SJSA1 (cell line): ENCODE results near the gene ABHD14A. TPM values are rescaled to one million over a fixed set of nuclear protein-coding genes. Genes with fewer than 3 reads are reported as not detected.
"Not testable (repeated sequence)": the region's sequence is repeated elsewhere in the genome, so short reads cannot be mapped to it uniquely, and the experiment has no call there.

Source experiments
- DNase-seq, 2 experiments: peaks; one replicate each; pipeline ENCODE4 v3.0.0-alpha.2; 2015 to 2020; ENCODE audit warnings: low spot score in 2 of 2, low read depth in 1 of 2
- H3K27ac ChIP-seq: fragments of 250-450 bp; sonication (Bioruptor Pico); 2 replicates; pipeline ENCODE4 v1.5.1; 2020; ENCODE audit warnings: mild to moderate bottlenecking, moderate library complexity
- H3K27me3 ChIP-seq: fragments of 250-450 bp; sonication (Bioruptor Pico); replicated peaks from 2 replicates; pipeline ENCODE4 v1.5.1; 2020; ENCODE audit warnings: mild to moderate bottlenecking, moderate library complexity
- H3K36me3 ChIP-seq: fragments of 250-450 bp; sonication (Bioruptor Pico); 2 replicates; pipeline ENCODE4 v1.5.1; 2020; ENCODE audit warnings: mild to moderate bottlenecking
- H3K4me1 ChIP-seq: fragments of 250-450 bp; sonication (Bioruptor Pico); replicated peaks from 2 replicates; pipeline ENCODE4 v1.6.1; 2021; ENCODE audit warnings: mild to moderate bottlenecking
- H3K4me3 ChIP-seq: fragments of 250-450 bp; sonication (Bioruptor Pico); 2 replicates; pipeline ENCODE4 v1.5.1; 2020; ENCODE audit warnings: mild to moderate bottlenecking
- H3K9me3 ChIP-seq: fragments of 250-450 bp; sonication (Bioruptor Pico); replicated peaks from 2 replicates; pipeline ENCODE4 v1.5.1; 2020; ENCODE audit warnings: mild to moderate bottlenecking
- total RNA-seq: library from RNA; depleted of rRNA; stranded (reverse); fragments of >200 nt; shearing (Covaris generic); gene quantifications from 2 replicates; pipeline ENCODE4 v1.2.3, GENCODE V29; 2014; rRNA removed

Gene ABHD14A
- total RNA-seq = 2.3 and 13.2 TPM in 2 replicates

GRCh38 chr3:51974963-51975851 is at the start of gene ABHD14A:
Gene ABHD14A (plus strand): TSS chr3:51975064. CDS start chr3:51975136, 72 bp downstream.
- Histone ChIP-seq H3K4me1 (peaks cover 25% of the 10 kb centered on the region), H3K9me3 (no peaks in the 10 kb centered on the region), H3K27me3 (no peaks in the 10 kb centered on the region), H3K27ac (no peak within 1 kb of the TSS), H3K4me3 (peak within 1 kb of the TSS; percentile 58), H3K36me3 (no peaks in the 10 kb centered on the region)
- DNase-seq = peak; percentile 58 to 69

- Histone ChIP-seq H3K4me3 (no peak overlapping the region), H3K4me1 (no peaks in the 10 kb centered on the region), H3K36me3 (no peaks in the 10 kb centered on the region; the same call in 1 of the 2 replicates), H3K27ac (no peak overlapping the region), H3K9me3 (no peaks in the 10 kb centered on the region), H3K27me3 (no peaks in the 10 kb centered on the region; the same call in 1 of the 2 replicates)
- DNase-seq = no peak
These were observed 47.5 kb upstream of the ABHD14A start for GRCh38 chr3:51927061-51927977.

GRCh38 chr3:51928438-51928837 is 46.4 kb upstream of the ABHD14A start:
- Histone ChIP-seq H3K36me3 (peaks cover 3% of the 10 kb centered on the region; the same call in 1 of the 2 replicates), H3K4me3 (no peak overlapping the region), H3K4me1 (no peaks in the 10 kb centered on the region), H3K9me3 (no peaks in the 10 kb centered on the region), H3K27me3 (no peaks in the 10 kb centered on the region; the same call in 1 of the 2 replicates), H3K27ac (no peak overlapping the region)
- no peak for DNase-seq

- DNase-seq, H3K4me3 ChIP-seq, H3K4me1 ChIP-seq, H3K27ac ChIP-seq, H3K36me3 ChIP-seq, H3K9me3 ChIP-seq, H3K27me3 ChIP-seq: not testable (repeated sequence)
These were observed 45.9 kb upstream of the ABHD14A start for GRCh38 chr3:51928981-51929380.

GRCh38 chr3:51929420-51930003 is 45.4 kb upstream of the ABHD14A start:
- no peaks in the 10 kb centered on the region for H3K9me3 ChIP-seq
- DNase-seq = no peak
- no peaks in the 10 kb centered on the region; the same call in 1 of the 2 replicates for H3K27me3 ChIP-seq
- H3K4me1 ChIP-seq = no peaks in the 10 kb centered on the region
- H3K36me3 ChIP-seq = peaks cover 13% of the 10 kb centered on the region
- H3K4me3 ChIP-seq = no peak overlapping the region
- no peak overlapping the region for H3K27ac ChIP-seq

- no peak overlapping the region for H3K4me3 ChIP-seq
- no peaks in the 10 kb centered on the region; the same call in 1 of the 2 replicates for H3K27me3 ChIP-seq
These were observed 44.4 kb upstream of the ABHD14A start for GRCh38 chr3:51930439-51930838.

GRCh38 chr3:51931756-51932155 is 43.1 kb upstream of the ABHD14A start:
- Histone ChIP-seq H3K9me3 (no peaks in the 10 kb centered on the region), H3K4me3 (no peak overlapping the region), H3K27me3 (no peaks in the 10 kb centered on the region), H3K36me3 (peaks cover 35% of the 10 kb centered on the region), H3K27ac (no peak overlapping the region), H3K4me1 (no peaks in the 10 kb centered on the region)
- no peak for DNase-seq

More at GRCh38 chr3:51930439-51930838, 44.4 kb upstream of the ABHD14A start:
- Histone ChIP-seq H3K9me3 (no peaks in the 10 kb centered on the region), H3K27ac (no peak overlapping the region), H3K4me1 (no peaks in the 10 kb centered on the region), H3K36me3 (peaks cover 22% of the 10 kb centered on the region)
- no peak for DNase-seq

GRCh38 chr3:51932471-51933370 is 42.1 kb upstream of the ABHD14A start:
- Histone ChIP-seq H3K36me3 (peaks cover 45% of the 10 kb centered on the region), H3K27ac (no peak overlapping the region), H3K9me3 (no peaks in the 10 kb centered on the region), H3K27me3 (no peaks in the 10 kb centered on the region), H3K4me1 (no peaks in the 10 kb centered on the region), H3K4me3 (no peak overlapping the region)
- DNase-seq = no peak

- no peak for DNase-seq
- Histone ChIP-seq H3K4me1 (no peaks in the 10 kb centered on the region), H3K36me3 (peaks cover 48% of the 10 kb centered on the region), H3K27ac (no peak overlapping the region), H3K27me3 (no peaks in the 10 kb centered on the region), H3K9me3 (no peaks in the 10 kb centered on the region), H3K4me3 (no peak overlapping the region)
These were observed 41.3 kb upstream of the ABHD14A start for GRCh38 chr3:51933471-51934138.

- Histone ChIP-seq H3K27me3 (no peaks in the 10 kb centered on the region), H3K27ac (no peak overlapping the region), H3K36me3 (peaks cover 54% of the 10 kb centered on the region), H3K9me3 (no peaks in the 10 kb centered on the region), H3K4me3 (no peak overlapping the region), H3K4me1 (no peaks in the 10 kb centered on the region)
- no peak for DNase-seq
These were observed 40.6 kb upstream of the ABHD14A start for GRCh38 chr3:51934139-51934850.

- Histone ChIP-seq H3K36me3 (peaks cover 54% of the 10 kb centered on the region), H3K4me1 (no peaks in the 10 kb centered on the region)
These were observed 39.6 kb upstream of the ABHD14A start for GRCh38 chr3:51934991-51935885.

More at GRCh38 chr3:51934991-51935885, 39.6 kb upstream of the ABHD14A start:
- Histone ChIP-seq H3K27me3 (no peaks in the 10 kb centered on the region), H3K27ac (no peak overlapping the region), H3K4me3 (no peak overlapping the region), H3K9me3 (no peaks in the 10 kb centered on the region)
- DNase-seq = peak in 1 of 2 experiments; percentile 31
